GM21717 (cell line): Measurements from ENCODE around the gene OR4N5.

Experiments
- ATAC-seq: cut with Tn5 transposase; IDR thresholded peaks from one replicate; pipeline ENCODE4 v1.9.1; 2021; ENCODE audit warnings: mild to moderate bottlenecking, moderate library complexity; ENCODE audit not compliant: unreplicated experiment

Gene OR4N5

GRCh38 chr14:20194101-20194500, 55.5 kb downstream of the OR4N5 start:
- ATAC-seq, result no peak
